GM19452 (cell line): ENCODE measurements around the gene CNTNAP2.

ENCODE experiments used
- ATAC-seq: cut with Tn5 transposase; IDR thresholded peaks from one replicate; pipeline ENCODE4 v1.9.1; 2021; ENCODE audit not compliant: unreplicated experiment

Gene CNTNAP2

GRCh38 chr7:146554556-146554955, 438.0 kb downstream of the CNTNAP2 start:
- ATAC-seq = no peak

GRCh38 chr7:146557971-146558469, 441.4 kb downstream of the CNTNAP2 start:
- no peak for ATAC-seq

DNA sequence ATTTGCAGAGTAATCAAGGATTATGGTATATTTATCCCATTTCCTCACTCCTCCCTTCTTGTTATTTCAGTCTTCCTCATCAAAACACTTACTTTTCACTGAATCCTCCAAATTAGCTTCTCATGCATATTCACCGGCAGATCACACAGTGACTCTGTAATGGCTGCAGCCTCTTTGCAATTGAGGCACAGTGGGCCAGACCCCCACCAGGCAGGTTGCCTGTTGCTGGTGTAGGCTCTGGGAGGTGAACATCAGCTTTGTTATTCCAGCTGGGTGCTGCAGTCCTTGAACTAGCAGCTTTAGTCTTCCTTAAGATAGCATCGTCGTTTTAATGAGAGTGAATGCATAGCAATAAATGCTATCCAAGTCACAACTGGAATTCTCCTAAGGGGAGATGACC, 449.3 kb downstream of the CNTNAP2 start:
- no peak for ATAC-seq

GRCh38 chr7:146575903-146576302, 459.3 kb downstream of the CNTNAP2 start:
- no peak for ATAC-seq

- ATAC-seq = no peak
Observed at GRCh38 chr7:146591976-146592375, 475.4 kb downstream of the CNTNAP2 start.

DNA sequence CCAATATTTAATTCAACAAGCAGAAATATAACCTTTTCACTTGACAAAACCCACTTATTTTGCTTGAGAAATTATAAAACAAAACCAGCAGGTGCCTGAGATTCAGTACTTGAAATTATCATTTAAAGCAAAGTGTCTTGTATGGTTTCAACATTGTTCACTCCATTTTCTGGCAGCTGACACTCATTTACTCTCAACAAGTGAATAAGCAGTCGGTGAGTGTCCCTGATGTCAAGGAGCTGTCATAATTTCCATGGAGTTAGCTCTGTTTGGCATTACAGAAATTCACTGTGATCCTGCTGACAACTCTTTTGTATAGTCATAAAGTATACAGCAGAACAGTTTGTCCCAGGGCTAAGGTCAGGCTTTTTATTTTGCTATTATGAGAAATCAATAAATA, 490.0 kb downstream of the CNTNAP2 start:
- ATAC-seq = no peak

GRCh38 chr7:146619641-146620040, 503.0 kb downstream of the CNTNAP2 start:
- no peak for ATAC-seq

GRCh38 chr7:146626912-146627311, 510.3 kb downstream of the CNTNAP2 start:
- ATAC-seq = no peak

- no peak for ATAC-seq
Observed at GRCh38 chr7:146635205-146636032, 518.8 kb downstream of the CNTNAP2 start.

- no peak for ATAC-seq
Observed at GRCh38 chr7:146636033-146636356, 519.4 kb downstream of the CNTNAP2 start.

- no peak for ATAC-seq
Observed at GRCh38 chr7:146636581-146636980, 520.0 kb downstream of the CNTNAP2 start.

DNA sequence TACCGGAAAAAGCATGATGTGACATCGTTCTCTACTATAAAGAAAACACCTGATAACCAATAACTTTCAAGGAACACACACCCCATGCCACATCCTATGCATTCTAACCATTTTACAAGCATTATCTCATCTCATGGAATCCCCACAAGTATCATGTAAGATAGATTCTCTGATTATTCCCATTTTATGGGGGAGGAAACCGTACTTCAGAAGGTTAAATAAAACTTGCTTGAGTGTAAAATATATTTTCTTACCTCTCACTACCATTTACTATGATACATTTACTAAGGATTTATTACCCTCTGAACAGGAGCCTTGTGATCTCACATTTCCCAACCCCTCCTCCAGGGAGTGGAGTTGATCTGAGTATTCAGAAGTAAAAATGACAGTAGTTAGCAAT, 522.7 kb downstream of the CNTNAP2 start:
- no peak for ATAC-seq

GRCh38 chr7:146641491-146641890, 524.9 kb downstream of the CNTNAP2 start:
- ATAC-seq = no peak

DNA sequence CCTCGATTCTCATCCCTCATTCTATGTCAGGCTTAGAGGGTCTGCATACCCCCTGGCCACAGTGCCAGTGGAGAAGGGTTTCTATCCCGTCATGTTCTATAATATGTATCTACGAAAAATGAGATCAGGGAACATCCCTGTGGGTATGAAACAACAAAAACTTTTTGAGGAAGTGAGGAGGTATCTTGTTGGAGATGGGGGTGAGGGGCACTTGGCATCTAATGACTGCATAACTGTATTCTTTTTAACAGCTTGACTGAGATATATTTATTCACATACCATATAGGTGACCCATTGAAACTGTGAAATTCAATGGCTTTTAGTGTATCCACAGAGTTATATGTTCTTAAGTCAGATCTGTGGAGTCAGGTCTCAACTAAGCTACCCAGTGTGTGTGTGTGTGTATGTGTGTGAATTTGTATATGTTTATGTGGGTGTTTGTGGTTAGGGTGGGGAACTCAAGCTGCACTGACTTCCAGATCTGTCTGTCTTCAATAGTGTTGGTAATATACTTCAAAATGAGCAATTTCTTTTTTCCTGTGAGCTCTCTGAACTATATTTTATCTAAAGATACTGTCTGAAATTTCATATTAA, 528.9 kb downstream of the CNTNAP2 start:
- no peak for ATAC-seq

- no peak for ATAC-seq
Observed at GRCh38 chr7:146647445-146647844, 530.8 kb downstream of the CNTNAP2 start.

- ATAC-seq = no peak
Observed at GRCh38 chr7:146652176-146652575, 535.6 kb downstream of the CNTNAP2 start.

- no peak for ATAC-seq
Observed at GRCh38 chr7:146654048-146654447, 537.4 kb downstream of the CNTNAP2 start.

DNA sequence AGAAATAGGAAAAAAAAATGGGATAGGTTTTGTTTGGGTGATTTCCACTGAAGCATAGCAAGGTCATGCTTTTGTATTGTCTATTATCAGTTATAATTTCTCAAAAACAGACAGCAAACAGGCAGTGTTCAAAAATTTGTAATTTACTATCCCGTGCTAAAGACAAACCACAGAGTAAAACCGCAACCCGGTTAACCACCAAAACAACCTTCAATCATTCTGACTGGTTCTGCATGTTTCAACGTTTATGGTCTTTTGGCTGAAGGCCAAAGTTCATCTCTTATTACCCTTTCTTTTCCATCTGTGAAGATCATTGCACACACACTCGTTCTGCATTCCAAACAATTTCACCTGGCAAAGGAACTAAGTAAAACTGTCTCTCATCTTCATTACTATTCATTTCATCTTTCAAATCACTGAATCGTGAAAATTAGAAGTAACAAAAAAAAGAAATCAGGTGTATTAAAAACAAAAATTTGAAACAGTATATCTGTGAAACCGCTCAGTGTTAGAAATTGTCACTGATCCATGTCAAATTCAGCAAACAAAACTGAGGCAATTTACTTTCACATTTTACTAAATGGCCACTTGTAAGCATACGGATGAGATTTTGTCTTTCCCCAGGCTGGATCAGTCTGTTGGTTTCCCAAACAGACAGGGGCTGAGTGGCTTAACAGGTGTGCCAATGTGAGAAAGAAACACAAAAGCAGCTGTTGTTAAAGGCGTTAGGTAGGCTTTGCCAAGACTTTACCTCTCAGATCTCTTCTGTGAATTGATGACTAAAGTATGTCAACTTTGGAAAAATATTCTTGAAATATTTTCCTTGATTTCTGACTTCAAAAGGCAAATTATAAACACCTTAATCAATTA, 539.6 kb downstream of the CNTNAP2 start:
- no peak for ATAC-seq

GRCh38 chr7:146656988-146657387, 540.4 kb downstream of the CNTNAP2 start:
- ATAC-seq = no peak

DNA sequence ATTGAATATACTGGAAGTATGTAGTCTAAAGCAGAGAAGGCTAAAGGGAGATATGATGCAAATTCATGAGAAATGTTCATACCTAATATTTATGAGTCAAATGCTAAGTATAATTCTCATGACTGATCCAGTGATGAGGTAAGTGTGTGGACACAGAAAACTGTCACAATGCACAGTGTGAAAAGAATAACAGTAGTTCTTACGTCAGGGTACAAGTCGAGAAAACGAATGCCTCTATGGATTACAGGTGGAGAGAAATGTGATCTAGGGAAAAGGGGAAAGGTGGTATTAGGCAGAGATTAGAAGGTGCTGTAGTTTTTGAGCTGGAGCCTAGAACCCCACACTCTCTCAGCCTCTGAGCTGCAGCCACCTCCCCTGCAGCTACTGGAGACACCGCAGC, 542.0 kb downstream of the CNTNAP2 start:
- ATAC-seq = no peak

- no peak for ATAC-seq
Observed at GRCh38 chr7:146659732-146660131, 543.1 kb downstream of the CNTNAP2 start.

DNA sequence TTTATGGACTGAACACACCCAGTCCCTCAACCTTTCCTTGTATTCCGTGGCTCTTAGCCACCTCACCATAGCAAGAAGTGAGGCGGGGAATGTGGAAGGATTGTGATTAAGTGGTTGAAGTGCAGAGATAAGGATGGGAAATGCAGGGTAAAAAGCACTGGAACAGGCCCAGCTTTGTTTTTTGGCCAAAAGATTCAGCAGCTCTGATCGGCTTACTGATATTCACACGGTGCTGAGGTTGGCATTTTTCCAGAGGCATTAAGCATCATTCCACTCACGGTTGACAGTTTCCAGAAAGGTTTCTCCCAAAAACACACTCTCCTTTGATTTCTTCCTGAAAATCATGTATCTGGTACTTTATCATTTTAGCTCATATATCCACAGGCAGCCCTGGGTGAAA, 544.2 kb downstream of the CNTNAP2 start:
- no peak for ATAC-seq
